Nephron progenitor cell (in vitro differentiated cells): ENCODE data around the gene FAM120A.
A peak's percentile ranks its signal among the peaks of the same experiment; 100 is the strongest.

ENCODE experiments used
- DNase-seq: peaks from one replicate; pipeline ENCODE4 v3.0.0; 2021
- H3K27ac Mint-ChIP-seq: 2 replicates; pipeline ENCODE4 v1.8.0; 2021; ENCODE audit warnings: mild to moderate bottlenecking, moderate library complexity, mixed read lengths
- H3K27me3 Mint-ChIP-seq: 2 replicates; pipeline ENCODE4 v1.8.0; 2021; ENCODE audit warnings: mild to moderate bottlenecking, low read depth, mixed read lengths; ENCODE audit not compliant: poor library complexity
- H3K36me3 Mint-ChIP-seq: 2 replicates; pipeline ENCODE4 v1.8.0; 2021; ENCODE audit warnings: low read depth, mixed read lengths
- H3K4me1 Mint-ChIP-seq: 2 replicates; pipeline ENCODE4 v1.8.0; 2021; ENCODE audit warnings: mixed read lengths
- H3K4me3 Mint-ChIP-seq: 2 replicates; pipeline ENCODE4 v1.8.0; 2021; ENCODE audit warnings: mild to moderate bottlenecking, moderate library complexity, mixed read lengths
- H3K9me3 Mint-ChIP-seq: 2 replicates; pipeline ENCODE4 v1.8.0; 2021; ENCODE audit warnings: mild to moderate bottlenecking, moderate library complexity, mixed read lengths
- TF ChIP-seq, protein P1 (sequence below): fragments of 200-600 bp; sonication (generic); IDR thresholded peaks from 2 replicates; pipeline ENCODE4 v1.5.0; 2021; ENCODE audit warnings: antibody characterized with exemption

FAM120A gene

DNA sequence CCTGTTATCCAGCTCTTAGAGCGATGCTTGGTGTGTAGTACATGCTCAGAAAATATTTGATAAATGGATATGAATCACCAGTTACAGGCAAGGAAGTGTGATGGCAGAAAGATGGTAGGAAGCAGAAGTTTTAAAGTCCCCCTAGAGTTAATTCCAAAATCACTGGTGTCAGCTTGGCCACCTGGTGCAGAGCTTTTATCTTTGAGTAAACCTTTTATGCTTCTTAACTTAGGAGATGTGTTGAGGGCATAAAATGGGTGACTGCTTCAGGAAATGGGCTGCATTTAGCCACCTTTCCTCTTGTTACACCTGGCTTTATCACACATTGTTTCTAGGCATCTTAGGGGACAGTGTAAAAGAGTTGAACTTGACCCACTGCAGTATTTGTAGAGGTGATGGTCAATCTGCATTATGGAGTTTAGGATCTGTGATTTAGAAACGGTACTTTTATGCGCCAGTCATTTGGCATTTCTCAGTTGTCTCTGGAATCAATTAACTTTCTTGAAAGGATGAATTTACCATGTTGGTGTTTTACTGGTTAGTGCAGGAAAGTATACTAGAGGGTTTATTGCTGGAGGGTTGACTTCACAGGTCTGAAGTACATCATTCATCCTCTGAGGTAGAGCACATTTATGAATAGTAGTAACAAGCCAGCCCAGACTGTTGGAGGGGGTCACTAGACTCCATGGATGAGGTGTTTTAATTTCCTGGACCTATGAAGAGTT, 9.4 kb downstream of the FAM120A start:
- Mint-ChIP-seq H3K27me3 (no peaks in the 10 kb centered on the region), H3K4me1 (peaks cover 69% of the 10 kb centered on the region), H3K9me3 (no peaks in the 10 kb centered on the region), H3K4me3 (no peak overlapping the region), H3K27ac (no peak overlapping the region), H3K36me3 (peaks cover 17% of the 10 kb centered on the region)
- no peak for DNase-seq
- TF ChIP-seq, protein P1, sequence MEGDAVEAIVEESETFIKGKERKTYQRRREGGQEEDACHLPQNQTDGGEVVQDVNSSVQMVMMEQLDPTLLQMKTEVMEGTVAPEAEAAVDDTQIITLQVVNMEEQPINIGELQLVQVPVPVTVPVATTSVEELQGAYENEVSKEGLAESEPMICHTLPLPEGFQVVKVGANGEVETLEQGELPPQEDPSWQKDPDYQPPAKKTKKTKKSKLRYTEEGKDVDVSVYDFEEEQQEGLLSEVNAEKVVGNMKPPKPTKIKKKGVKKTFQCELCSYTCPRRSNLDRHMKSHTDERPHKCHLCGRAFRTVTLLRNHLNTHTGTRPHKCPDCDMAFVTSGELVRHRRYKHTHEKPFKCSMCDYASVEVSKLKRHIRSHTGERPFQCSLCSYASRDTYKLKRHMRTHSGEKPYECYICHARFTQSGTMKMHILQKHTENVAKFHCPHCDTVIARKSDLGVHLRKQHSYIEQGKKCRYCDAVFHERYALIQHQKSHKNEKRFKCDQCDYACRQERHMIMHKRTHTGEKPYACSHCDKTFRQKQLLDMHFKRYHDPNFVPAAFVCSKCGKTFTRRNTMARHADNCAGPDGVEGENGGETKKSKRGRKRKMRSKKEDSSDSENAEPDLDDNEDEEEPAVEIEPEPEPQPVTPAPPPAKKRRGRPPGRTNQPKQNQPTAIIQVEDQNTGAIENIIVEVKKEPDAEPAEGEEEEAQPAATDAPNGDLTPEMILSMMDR: no peak

DNA sequence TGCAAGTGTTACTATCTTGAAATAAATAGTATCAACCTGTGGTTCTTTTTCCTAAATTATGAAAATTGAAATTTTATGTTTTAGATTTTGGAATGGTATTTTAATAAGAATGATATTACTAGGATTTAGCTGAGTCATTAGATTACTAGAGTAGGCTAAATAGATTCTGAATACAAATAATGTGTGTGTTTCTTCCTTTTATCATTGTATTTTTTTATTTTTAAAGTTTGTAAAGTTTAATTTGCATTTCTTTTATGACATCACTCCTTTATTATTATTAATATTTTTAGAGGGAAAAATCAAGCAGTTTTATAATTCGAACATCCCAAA, 9.9 kb downstream of the FAM120A start:
- no peaks in the 10 kb centered on the region for H3K27me3 Mint-ChIP-seq
- H3K9me3 Mint-ChIP-seq: no peaks in the 10 kb centered on the region
- H3K27ac Mint-ChIP-seq: no peak overlapping the region
- H3K4me3 Mint-ChIP-seq: no peak overlapping the region
- peaks cover 71% of the 10 kb centered on the region for H3K4me1 Mint-ChIP-seq
- peaks cover 15% of the 10 kb centered on the region for H3K36me3 Mint-ChIP-seq
- DNase-seq: no peak
- TF ChIP-seq, protein P1: no peak

DNA sequence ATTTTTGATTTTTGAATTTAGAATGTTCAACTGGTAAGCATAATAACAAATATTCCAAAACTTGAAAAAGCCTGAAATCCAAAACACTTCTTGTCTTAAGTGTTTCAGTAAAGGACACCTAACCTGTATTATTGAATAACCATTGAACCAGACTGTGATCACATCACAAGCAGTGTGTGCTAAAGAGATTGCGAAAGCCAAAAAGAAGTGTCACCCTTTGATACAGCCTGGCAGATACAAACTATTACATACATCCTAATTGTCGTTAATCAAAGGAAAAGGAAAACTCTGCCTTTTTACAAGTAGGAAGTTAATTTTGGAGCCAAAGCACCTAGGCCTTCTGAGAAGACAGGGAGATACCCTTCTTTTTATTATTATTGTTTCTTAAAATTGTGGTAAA, 10.3 kb downstream of the FAM120A start:
- Mint-ChIP-seq H3K4me3 (no peak overlapping the region), H3K9me3 (no peaks in the 10 kb centered on the region)
- TF ChIP-seq, protein P1: no peak

DNA sequence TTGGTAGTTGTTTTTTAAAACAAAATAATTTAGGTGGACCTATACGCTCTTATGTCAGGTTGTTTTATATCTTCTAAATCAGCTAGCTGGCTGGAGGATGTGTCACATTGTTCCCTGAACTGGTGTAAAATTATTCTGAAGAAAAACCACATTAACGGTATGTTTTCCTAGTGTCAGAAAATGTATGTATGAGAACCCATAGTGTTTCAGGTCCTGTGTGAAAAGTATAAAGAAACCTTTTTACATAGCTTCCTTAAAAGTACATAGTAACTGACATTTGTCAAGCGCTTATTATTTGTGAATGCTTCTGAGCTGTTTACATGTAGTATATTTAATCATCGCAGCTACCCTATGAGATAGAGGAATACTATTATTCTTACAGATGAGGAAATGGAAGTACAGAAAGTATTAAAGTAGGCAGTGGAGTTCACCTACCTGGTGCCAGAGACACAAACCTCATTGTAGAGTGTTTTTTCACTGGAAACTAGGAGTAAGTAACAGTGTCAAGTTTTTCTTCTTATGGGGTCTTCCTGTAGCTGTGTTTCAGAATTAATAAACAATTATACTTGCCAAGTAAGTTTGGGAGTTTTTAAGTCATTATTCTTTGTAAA, 12.3 kb downstream of the FAM120A start:
- TF ChIP-seq, protein P1: no peak
- no peaks in the 10 kb centered on the region for H3K9me3 Mint-ChIP-seq
- DNase-seq: no peak
- H3K27me3 Mint-ChIP-seq: no peaks in the 10 kb centered on the region
- H3K36me3 Mint-ChIP-seq: no peaks in the 10 kb centered on the region
- H3K4me1 Mint-ChIP-seq: peaks cover 80% of the 10 kb centered on the region
- H3K27ac Mint-ChIP-seq: no peak overlapping the region
- no peak overlapping the region for H3K4me3 Mint-ChIP-seq

More for the DNA sequence above, 10.3 kb downstream of the FAM120A start:
- H3K4me1 Mint-ChIP-seq: peaks cover 73% of the 10 kb centered on the region
- no peaks in the 10 kb centered on the region for H3K27me3 Mint-ChIP-seq
- H3K27ac Mint-ChIP-seq: no peak overlapping the region
- DNase-seq: no peak
- peaks cover 12% of the 10 kb centered on the region for H3K36me3 Mint-ChIP-seq

DNA sequence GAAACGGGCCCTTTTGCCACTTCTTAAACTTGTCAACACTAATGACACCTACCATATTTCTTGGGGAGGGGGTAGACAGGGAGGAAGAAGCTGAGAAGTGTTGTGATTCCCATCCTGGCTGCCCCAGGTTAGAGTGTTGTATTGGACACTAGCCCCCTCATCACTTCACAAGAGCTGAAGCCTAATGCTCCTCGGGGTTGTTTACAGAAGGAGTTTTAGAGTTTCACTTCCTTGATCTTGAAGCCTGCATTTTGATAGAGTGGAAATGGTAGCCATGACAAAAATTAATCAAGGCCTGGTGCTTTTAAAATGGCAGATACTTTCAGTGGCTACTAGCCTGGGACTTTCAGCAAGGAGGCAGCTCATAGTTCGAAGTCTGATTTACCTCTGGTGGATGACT, 12.9 kb downstream of the FAM120A start:
- peaks cover 80% of the 10 kb centered on the region for H3K4me1 Mint-ChIP-seq
- no peaks in the 10 kb centered on the region for H3K9me3 Mint-ChIP-seq
- no peaks in the 10 kb centered on the region for H3K27me3 Mint-ChIP-seq
- peak overlapping the region; percentile 50 for H3K27ac Mint-ChIP-seq
- TF ChIP-seq, protein P1: no peak
- DNase-seq: no peak
- no peaks in the 10 kb centered on the region for H3K36me3 Mint-ChIP-seq
- no peak overlapping the region for H3K4me3 Mint-ChIP-seq

DNA sequence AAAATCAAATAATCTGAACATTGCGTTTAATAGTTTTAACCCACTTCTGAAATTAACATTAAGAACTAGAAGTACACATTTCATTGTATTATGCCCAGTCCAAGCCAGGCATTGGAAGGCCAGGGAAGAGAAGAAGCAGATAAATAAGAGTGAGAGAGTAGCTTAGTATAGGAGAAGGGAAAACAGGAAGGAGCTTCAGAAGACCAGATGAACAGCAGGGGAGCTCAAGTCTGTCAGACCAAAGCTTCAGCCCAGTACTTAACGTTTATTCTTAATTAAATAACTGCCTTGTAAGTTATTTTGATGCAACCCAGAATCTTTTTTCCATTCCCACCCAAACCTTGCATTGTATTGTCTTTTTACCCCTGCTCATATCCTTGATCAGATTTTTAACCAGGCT, 13.4 kb downstream of the FAM120A start:
- Mint-ChIP-seq H3K27ac (peak overlapping the region; percentile 50), H3K36me3 (no peaks in the 10 kb centered on the region), H3K4me3 (no peak overlapping the region), H3K4me1 (peaks cover 80% of the 10 kb centered on the region), H3K9me3 (no peaks in the 10 kb centered on the region), H3K27me3 (no peaks in the 10 kb centered on the region)
- DNase-seq: no peak
- TF ChIP-seq, protein P1: no peak
